GM20431 (cell line): ENCODE measurements around the gene KIF26A.

Source experiments
- in situ Hi-C: fragments of 300-500 bp; cut with MseI, MboI; formaldehyde crosslinking; loops from one replicate; pipeline ENCODE4 v1.15.0; 2020; ENCODE audit warnings: low sequenced_read_pairs; ENCODE audit not compliant: unreplicated experiment

The KIF26A gene

GRCh38 chr14:104138098-104138717 is at the start of gene KIF26A:
Gene KIF26A, plus strand, starts transcription at chr14:104138587. Its CDS starts 136 bp downstream, at chr14:104138723.
- in situ Hi-C loops: no loop called here

- in situ Hi-C loops: no loop called here
Observed at GRCh38 chr14:104090071-104090748, 48.2 kb upstream of the KIF26A start.

GRCh38 chr14:104091061-104091926 is 47.1 kb upstream of the KIF26A start:
- in situ Hi-C loops: no loop called here

GRCh38 chr14:104091927-104092771 is 46.2 kb upstream of the KIF26A start:
- in situ Hi-C loops: no loop called here

- in situ Hi-C loops: no loop called here
Observed at GRCh38 chr14:104092931-104093365, 45.4 kb upstream of the KIF26A start.

GRCh38 chr14:104093366-104094055 is 44.9 kb upstream of the KIF26A start:
- in situ Hi-C loops: no loop called here

GRCh38 chr14:104094056-104094708 is 44.2 kb upstream of the KIF26A start:
- in situ Hi-C loops: no loop called here

GRCh38 chr14:104094709-104095425 is 43.5 kb upstream of the KIF26A start:
- in situ Hi-C loops: no loop called here

GRCh38 chr14:104095426-104096310 is 42.7 kb upstream of the KIF26A start:
- in situ Hi-C loops: no loop called here

GRCh38 chr14:104096318-104096717 is 42.1 kb upstream of the KIF26A start:
- in situ Hi-C loops: no loop called here

- in situ Hi-C loops: no loop called here
Observed at GRCh38 chr14:104096751-104097700, 41.4 kb upstream of the KIF26A start.

- in situ Hi-C loops: no loop called here
Observed at GRCh38 chr14:104098272-104099095, 39.9 kb upstream of the KIF26A start.

- in situ Hi-C loops: no loop called here
Observed at GRCh38 chr14:104099096-104100041, 39.0 kb upstream of the KIF26A start.
